Measurements from ENCODE around the gene TNS3. TPM values are rescaled to one million over a fixed set of nuclear protein-coding genes. Genes with fewer than 3 reads are reported as not detected.

TNS3 gene
- total RNA-seq, 1 donor from 2014 or later = 426 TPM

DNA sequence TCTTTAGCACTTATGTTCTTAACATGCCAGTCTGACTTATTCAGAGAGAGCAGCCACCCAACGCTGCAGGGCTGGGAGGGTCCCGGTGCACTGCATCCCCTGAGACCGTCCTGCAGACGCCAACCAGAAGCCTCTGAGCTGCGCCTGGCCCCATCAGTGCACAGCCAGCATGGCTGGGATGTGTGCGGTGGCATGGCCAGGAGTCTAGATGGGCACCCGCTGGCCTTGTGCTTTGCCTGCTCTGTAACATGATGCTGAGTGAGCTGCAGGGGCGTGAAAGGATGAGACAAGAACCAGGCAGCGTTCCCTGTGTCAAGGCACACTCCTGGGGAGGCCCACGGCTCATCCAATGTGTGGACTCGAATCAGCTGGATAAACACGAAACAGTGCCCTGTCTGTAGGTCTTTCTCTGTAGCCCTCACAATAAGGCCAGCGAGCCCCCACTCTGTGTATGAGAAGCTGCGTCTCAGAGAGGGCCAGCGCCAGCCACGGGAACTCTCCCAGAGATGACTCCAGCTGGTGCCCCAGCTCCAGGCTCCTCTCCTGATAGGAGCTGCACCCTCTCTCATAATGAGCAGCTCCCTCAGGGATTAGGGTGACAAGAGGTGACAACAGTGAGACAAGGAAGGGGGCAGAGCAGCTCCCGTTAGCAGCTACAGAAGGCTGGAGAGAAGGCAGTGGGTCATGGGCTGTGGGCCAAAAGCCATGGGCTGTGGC lies 96.8 kb downstream of the TNS3 start:
- peak overlapping the region; percentile 100 for H3K27ac Mint-ChIP-seq (ENCODE audit: unreplicated experiment)
- no peak overlapping the region for H3K4me3 Mint-ChIP-seq (ENCODE audit: unreplicated experiment)
- H3K9me3 Mint-ChIP-seq (ENCODE audit: low read depth) = no peaks in the 10 kb centered on the region
- H3K4me1 Mint-ChIP-seq (ENCODE audit: low read depth) = peaks cover 95% of the 10 kb centered on the region
- DNase-seq (ENCODE audit: low spot score) = no peak
- peaks cover 20% of the 10 kb centered on the region for H3K36me3 Mint-ChIP-seq (ENCODE audit: low read depth)
- TF ChIP-seq, protein P1, sequence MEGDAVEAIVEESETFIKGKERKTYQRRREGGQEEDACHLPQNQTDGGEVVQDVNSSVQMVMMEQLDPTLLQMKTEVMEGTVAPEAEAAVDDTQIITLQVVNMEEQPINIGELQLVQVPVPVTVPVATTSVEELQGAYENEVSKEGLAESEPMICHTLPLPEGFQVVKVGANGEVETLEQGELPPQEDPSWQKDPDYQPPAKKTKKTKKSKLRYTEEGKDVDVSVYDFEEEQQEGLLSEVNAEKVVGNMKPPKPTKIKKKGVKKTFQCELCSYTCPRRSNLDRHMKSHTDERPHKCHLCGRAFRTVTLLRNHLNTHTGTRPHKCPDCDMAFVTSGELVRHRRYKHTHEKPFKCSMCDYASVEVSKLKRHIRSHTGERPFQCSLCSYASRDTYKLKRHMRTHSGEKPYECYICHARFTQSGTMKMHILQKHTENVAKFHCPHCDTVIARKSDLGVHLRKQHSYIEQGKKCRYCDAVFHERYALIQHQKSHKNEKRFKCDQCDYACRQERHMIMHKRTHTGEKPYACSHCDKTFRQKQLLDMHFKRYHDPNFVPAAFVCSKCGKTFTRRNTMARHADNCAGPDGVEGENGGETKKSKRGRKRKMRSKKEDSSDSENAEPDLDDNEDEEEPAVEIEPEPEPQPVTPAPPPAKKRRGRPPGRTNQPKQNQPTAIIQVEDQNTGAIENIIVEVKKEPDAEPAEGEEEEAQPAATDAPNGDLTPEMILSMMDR (IDR thresholded peaks at IDR 0.05) = no peak
- no peaks in the 10 kb centered on the region for H3K27me3 Mint-ChIP-seq (ENCODE audit: low read depth)

DNA sequence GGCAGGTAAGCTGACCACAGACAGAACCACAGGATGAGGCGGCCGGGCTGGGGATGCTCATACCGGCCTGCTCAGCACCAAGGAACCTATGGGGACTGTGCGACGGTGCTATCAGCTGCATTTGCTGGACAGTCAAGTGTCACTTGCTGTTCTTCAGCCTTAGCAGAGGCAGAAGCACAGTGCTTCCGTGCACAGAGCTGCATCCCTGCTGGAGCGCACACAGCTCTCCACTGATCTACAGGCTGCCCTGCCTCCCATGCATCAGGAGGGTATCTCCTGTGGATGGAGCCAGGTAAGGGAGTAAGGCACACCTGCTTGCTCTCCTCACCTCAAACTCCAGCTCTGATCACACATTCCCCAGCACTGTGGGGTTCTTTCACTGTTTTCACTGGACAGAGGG lies 97.5 kb downstream of the TNS3 start:
- Mint-ChIP-seq H3K27me3 (ENCODE audit: low read depth) (no peaks in the 10 kb centered on the region), H3K4me3 (ENCODE audit: unreplicated experiment) (no peak overlapping the region), H3K9me3 (ENCODE audit: low read depth) (no peaks in the 10 kb centered on the region), H3K4me1 (ENCODE audit: low read depth) (peaks cover 96% of the 10 kb centered on the region), H3K36me3 (ENCODE audit: low read depth) (peaks cover 18% of the 10 kb centered on the region), H3K27ac (ENCODE audit: unreplicated experiment) (peak overlapping the region; percentile 100)
- TF ChIP-seq, protein P1 (IDR thresholded peaks at IDR 0.05) = no peak
- no peak for DNase-seq (ENCODE audit: low spot score)

DNA sequence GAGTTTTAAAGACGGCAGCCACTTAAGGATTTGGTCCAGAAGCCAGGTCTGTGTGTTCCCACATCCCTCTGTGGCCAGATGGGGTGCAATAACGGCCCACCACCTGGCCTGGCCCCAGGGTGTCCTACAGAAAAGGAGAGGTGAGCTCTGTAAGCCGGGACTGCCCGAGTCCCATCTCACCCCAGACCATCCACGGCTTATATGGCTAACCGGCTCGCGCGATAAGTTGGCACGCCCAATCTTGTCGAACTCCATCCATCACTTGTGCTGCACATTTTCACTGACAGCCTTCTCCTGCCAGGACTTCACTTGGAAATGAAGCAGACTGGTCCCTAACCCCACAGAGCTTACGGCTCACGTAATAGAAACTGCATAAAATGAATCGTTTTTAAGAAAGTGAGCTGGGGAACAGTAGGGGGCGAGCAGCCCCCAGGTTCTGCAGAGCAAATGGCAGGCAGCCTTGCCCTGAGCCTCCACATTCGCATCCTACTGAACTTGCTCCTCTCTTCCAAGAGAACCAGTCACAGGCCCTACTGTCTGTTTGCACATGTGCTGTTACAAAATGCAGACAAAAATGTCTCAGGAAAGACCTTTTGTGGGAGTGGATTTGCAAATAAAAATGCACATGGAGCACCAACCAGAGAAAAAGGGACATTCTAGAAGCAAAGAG lies 98.2 kb downstream of the TNS3 start:
- Mint-ChIP-seq H3K4me3 (ENCODE audit: unreplicated experiment) (no peak overlapping the region), H3K9me3 (ENCODE audit: low read depth) (no peaks in the 10 kb centered on the region), H3K27me3 (ENCODE audit: low read depth) (no peaks in the 10 kb centered on the region), H3K27ac (ENCODE audit: unreplicated experiment) (peak overlapping the region; percentile 100), H3K4me1 (ENCODE audit: low read depth) (peaks cover 94% of the 10 kb centered on the region), H3K36me3 (ENCODE audit: low read depth) (peaks cover 18% of the 10 kb centered on the region)
- TF ChIP-seq, protein P1 (IDR thresholded peaks at IDR 0.05) = peak; percentile 59
- no peak for DNase-seq (ENCODE audit: low spot score)

DNA sequence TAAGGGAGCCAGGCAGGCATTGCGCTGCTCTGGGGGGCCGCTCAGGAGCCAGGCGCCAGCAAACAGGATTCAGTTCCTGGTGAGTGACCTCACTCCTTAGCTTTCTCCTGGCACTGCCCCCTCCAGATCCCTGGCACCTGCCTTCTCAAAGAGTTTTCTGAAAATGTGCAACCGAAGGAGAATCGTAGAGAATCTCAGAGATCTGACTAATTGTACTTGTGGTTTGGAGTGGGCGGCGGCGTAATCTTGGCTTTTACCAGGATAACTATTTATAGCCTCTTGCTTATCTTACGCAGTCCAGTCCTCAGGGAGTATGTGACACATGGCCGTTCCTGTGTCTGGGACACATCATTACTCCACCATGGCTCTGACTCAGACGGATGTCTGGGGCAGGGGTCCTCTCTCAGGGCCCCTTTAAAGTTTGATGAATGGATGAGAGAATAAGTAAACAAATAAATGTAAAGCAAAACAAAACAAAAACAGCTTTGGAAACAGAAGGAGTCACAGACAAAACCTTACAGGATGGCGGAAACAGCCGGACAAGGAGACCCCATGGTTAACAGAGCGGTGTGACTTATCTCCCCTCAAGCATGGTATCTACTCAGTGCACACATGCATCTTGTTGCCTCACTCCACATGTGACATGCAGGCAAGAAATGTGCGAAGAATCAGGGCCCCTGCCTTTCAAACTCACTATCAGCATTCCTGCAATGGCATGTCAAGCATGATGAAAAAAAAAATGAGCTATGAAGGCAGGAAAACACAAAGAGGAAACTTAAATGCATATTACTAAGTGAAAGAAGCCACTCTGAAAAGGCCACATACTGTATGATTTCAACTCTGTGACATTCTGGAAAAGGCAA lies 99.7 kb downstream of the TNS3 start:
- peak overlapping the region; percentile 100 for H3K27ac Mint-ChIP-seq (ENCODE audit: unreplicated experiment)
- H3K36me3 Mint-ChIP-seq (ENCODE audit: low read depth) = peaks cover 19% of the 10 kb centered on the region
- H3K4me1 Mint-ChIP-seq (ENCODE audit: low read depth) = peaks cover 82% of the 10 kb centered on the region
- TF ChIP-seq, protein P1 (IDR thresholded peaks at IDR 0.05) = no peak
- H3K27me3 Mint-ChIP-seq (ENCODE audit: low read depth) = no peaks in the 10 kb centered on the region
- no peaks in the 10 kb centered on the region for H3K9me3 Mint-ChIP-seq (ENCODE audit: low read depth)
- DNase-seq (ENCODE audit: low spot score) = no peak
- peak overlapping the region; percentile 53 for H3K4me3 Mint-ChIP-seq (ENCODE audit: unreplicated experiment)

DNA sequence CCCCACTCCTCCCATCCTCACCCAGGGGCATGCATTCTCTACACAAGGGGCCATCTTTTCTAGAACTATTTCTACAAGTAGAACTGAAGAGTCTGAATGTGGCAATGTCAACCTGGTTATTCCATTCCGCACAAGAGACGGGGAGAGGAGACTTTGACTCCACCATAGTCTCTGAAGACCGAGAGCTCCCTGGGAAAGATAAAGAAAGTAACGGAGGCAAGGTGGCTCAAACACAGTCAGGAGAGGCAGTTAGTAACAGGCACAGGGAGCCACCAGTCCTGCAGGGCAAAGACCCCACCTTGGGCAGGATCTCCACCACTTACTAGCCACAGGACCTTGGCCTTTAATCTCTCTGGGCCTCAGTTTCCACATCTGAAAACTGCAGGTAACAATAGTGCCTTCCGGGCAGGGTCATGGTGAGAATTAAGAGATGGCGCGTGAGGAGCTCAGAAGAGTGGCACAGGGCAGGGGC lies 100.3 kb downstream of the TNS3 start:
- peak overlapping the region; percentile 100 for H3K27ac Mint-ChIP-seq (ENCODE audit: unreplicated experiment)
- TF ChIP-seq, protein P1 (IDR thresholded peaks at IDR 0.05) = no peak
- H3K36me3 Mint-ChIP-seq (ENCODE audit: low read depth) = peaks cover 21% of the 10 kb centered on the region
- peak overlapping the region; percentile 53 for H3K4me3 Mint-ChIP-seq (ENCODE audit: unreplicated experiment)
- no peaks in the 10 kb centered on the region for H3K27me3 Mint-ChIP-seq (ENCODE audit: low read depth)
- peaks cover 75% of the 10 kb centered on the region for H3K4me1 Mint-ChIP-seq (ENCODE audit: low read depth)
- no peak for DNase-seq (ENCODE audit: low spot score)
- H3K9me3 Mint-ChIP-seq (ENCODE audit: low read depth) = no peaks in the 10 kb centered on the region

All from chondrocyte (in vitro differentiated cells).